ENCODE results near the gene SPIRE1.

- TF ChIP-seq CEBPB (IDR thresholded peaks at IDR 0.05) (no peak), NFIC (IDR thresholded peaks at IDR 0.05) (no peak), FOXM1 (IDR thresholded peaks at IDR 0.05; ENCODE audit: borderline replicate concordance, low read depth) (no peak), EP300 (IDR thresholded peaks at IDR 0.05; ENCODE audit: borderline replicate concordance) (no peak), MAX (IDR thresholded peaks at IDR 0.05) (no peak), RAD21 (IDR thresholded peaks at IDR 0.05; ENCODE audit: low read depth) (no peak), YY1 (IDR thresholded peaks at IDR 0.05; ENCODE audit: low read depth) (no peak), CREB1 (IDR thresholded peaks at IDR 0.05; ENCODE audit: low read depth) (no peak), USF1 (IDR thresholded peaks at IDR 0.05) (no peak), TAF1 (IDR thresholded peaks at IDR 0.05; ENCODE audit: low read depth) (no peak), TCF12 (IDR thresholded peaks at IDR 0.05; ENCODE audit: low read depth) (no peak), EGR1 (IDR thresholded peaks at IDR 0.05) (no peak), ZBTB7A (IDR thresholded peaks at IDR 0.05; ENCODE audit: low read depth) (no peak)
Observed at GRCh38 chr18:12408247-12408869, 249.5 kb downstream of the SPIRE1 start.

Data from Ishikawa (cell line).